ENCODE measurements around the gene SOWAHA. TPM values are rescaled to one million over a fixed set of nuclear protein-coding genes. Genes with fewer than 3 reads are reported as not detected.

Gene SOWAHA
- total and polyA plus RNA-seq, 2 donors (not counting 1 experiment from before 2014, with no cell fraction given) = 0.03 to 0.17 TPM

DNA sequence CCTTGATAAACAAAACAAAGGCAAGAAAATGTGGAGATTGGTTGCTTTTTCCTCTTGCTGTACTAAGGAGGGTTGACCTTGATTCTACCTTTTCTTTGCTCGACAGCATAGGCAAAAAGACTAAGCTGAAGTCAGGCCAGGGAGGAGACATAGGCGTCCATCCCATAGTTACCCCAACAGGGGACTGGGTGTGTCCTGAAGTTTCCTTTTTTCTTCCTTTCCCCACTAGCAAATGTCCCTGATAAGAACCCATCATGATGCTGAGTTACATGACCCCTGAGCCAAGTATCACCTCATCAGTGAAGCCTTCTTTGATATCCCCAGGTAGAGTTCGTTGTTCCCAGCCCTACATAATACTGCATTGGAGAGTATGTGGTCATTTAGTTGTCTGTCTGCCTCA, 27.2 kb downstream of the SOWAHA start:
- TF ChIP-seq EZH2 (IDR thresholded peaks at IDR 0.05; ENCODE audit: low read length, missing control alignments) (no peak), CTCF (conservative IDR thresholded peaks at IDR 0.05 in 1 of 2, IDR thresholded peaks at IDR 0.05 in 1 of 2; ENCODE audit: low read depth in 1 of 2, low read length in 2 of 2) (no peak)
- no peak overlapping the region for H3K4me3 ChIP-seq (replicated peaks in 1 of 4; ENCODE audit: control extremely low read depth in 1 of 4, insufficient read depth in 1 of 4, low read depth in 3 of 4, low read length in 4 of 4)

DNA sequence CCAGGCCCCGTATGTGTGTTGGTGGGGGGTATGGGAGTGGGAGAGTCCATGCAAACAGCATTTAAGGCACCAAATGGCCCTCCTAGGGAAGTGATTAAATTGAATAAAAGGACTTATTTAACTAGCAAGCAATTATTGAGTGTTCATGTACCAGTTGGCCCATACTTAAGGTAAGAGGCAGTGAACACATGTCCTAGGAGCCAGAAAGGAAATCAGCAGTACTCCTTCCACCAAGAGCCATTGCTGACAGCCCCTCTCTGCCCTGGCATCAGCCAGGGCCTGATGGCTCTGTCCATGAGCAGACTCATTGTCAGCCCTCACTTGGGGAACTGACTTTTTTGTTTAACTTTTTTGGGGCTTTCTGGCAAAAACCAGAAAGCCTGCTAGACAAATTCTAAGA, 27.8 kb downstream of the SOWAHA start:
- Histone ChIP-seq H2AFZ (ENCODE audit: low read length) (no peak overlapping the region), H3K4me3 (replicated peaks in 1 of 4; ENCODE audit: control extremely low read depth in 1 of 4, insufficient read depth in 1 of 4, low read depth in 3 of 4, low read length in 4 of 4) (no peak overlapping the region), H3K36me3 (ENCODE audit: control insufficient read depth, insufficient read depth, low read length) (no peaks in the 10 kb centered on the region), H3K27me3 (ENCODE audit: control insufficient read depth, insufficient read depth, low read length) (no peaks in the 10 kb centered on the region), H3K9me3 (ENCODE audit: control insufficient read depth, insufficient read depth, low read depth, low read length) (no peaks in the 10 kb centered on the region), H4K20me1 (ENCODE audit: control insufficient read depth, extremely low read depth, insufficient read depth, low read length) (no peaks in the 10 kb centered on the region), H3K27ac (ENCODE audit: insufficient read depth, low read length) (no peak overlapping the region), H3K9ac (ENCODE audit: insufficient read depth, low read length) (no peak overlapping the region), H3K79me2 (ENCODE audit: control insufficient read depth, insufficient read depth, low read length) (no peaks in the 10 kb centered on the region), H3K4me2 (ENCODE audit: extremely low read depth, insufficient read depth, low read length) (no peak overlapping the region), H3K4me1 (ENCODE audit: control insufficient read depth, extremely low read depth, insufficient read depth, low read length) (peaks cover 13% of the 10 kb centered on the region)
- TF ChIP-seq CTCF (conservative IDR thresholded peaks at IDR 0.05 in 1 of 2, IDR thresholded peaks at IDR 0.05 in 1 of 2; ENCODE audit: low read depth in 1 of 2, low read length in 2 of 2) = no peak
- TF ChIP-seq EZH2 (IDR thresholded peaks at IDR 0.05; ENCODE audit: low read length, missing control alignments) = no peak
- no peak for DNase-seq (ENCODE audit: low read depth in 2 of 2)

More for the DNA sequence above, 27.2 kb downstream of the SOWAHA start:
- H3K27me3 ChIP-seq (ENCODE audit: control insufficient read depth, insufficient read depth, low read length) = no peaks in the 10 kb centered on the region
- H3K36me3 ChIP-seq (ENCODE audit: control insufficient read depth, insufficient read depth, low read length) = no peaks in the 10 kb centered on the region
- peaks cover 13% of the 10 kb centered on the region for H3K4me1 ChIP-seq (ENCODE audit: control insufficient read depth, extremely low read depth, insufficient read depth, low read length)
- no peaks in the 10 kb centered on the region for H3K79me2 ChIP-seq (ENCODE audit: control insufficient read depth, insufficient read depth, low read length)
- H3K9ac ChIP-seq (ENCODE audit: insufficient read depth, low read length) = no peak overlapping the region
- no peak overlapping the region for H3K4me2 ChIP-seq (ENCODE audit: extremely low read depth, insufficient read depth, low read length)
- no peak for DNase-seq (ENCODE audit: low read depth in 2 of 2)
- H4K20me1 ChIP-seq (ENCODE audit: control insufficient read depth, extremely low read depth, insufficient read depth, low read length) = no peaks in the 10 kb centered on the region
- no peak overlapping the region for H2AFZ ChIP-seq (ENCODE audit: low read length)
- no peak overlapping the region for H3K27ac ChIP-seq (ENCODE audit: insufficient read depth, low read length)
- no peaks in the 10 kb centered on the region for H3K9me3 ChIP-seq (ENCODE audit: control insufficient read depth, insufficient read depth, low read depth, low read length)

GRCh38 chr5:132841305-132841704, 28.2 kb downstream of the SOWAHA start:
- Histone ChIP-seq H3K4me1 (ENCODE audit: control insufficient read depth, extremely low read depth, insufficient read depth, low read length) (peaks cover 13% of the 10 kb centered on the region), H3K9ac (ENCODE audit: insufficient read depth, low read length) (no peak overlapping the region), H3K9me3 (ENCODE audit: control insufficient read depth, insufficient read depth, low read depth, low read length) (no peaks in the 10 kb centered on the region), H2AFZ (ENCODE audit: low read length) (no peak overlapping the region), H3K4me3 (replicated peaks in 1 of 4; ENCODE audit: control extremely low read depth in 1 of 4, insufficient read depth in 1 of 4, low read depth in 3 of 4, low read length in 4 of 4) (no peak overlapping the region), H3K36me3 (ENCODE audit: control insufficient read depth, insufficient read depth, low read length) (no peaks in the 10 kb centered on the region), H3K27ac (ENCODE audit: insufficient read depth, low read length) (no peak overlapping the region), H3K79me2 (ENCODE audit: control insufficient read depth, insufficient read depth, low read length) (no peaks in the 10 kb centered on the region), H3K4me2 (ENCODE audit: extremely low read depth, insufficient read depth, low read length) (no peak overlapping the region), H3K27me3 (ENCODE audit: control insufficient read depth, insufficient read depth, low read length) (no peaks in the 10 kb centered on the region), H4K20me1 (ENCODE audit: control insufficient read depth, extremely low read depth, insufficient read depth, low read length) (no peaks in the 10 kb centered on the region)
- TF ChIP-seq CTCF (conservative IDR thresholded peaks at IDR 0.05 in 1 of 2, IDR thresholded peaks at IDR 0.05 in 1 of 2; ENCODE audit: low read depth in 1 of 2, low read length in 2 of 2) (no peak), EZH2 (IDR thresholded peaks at IDR 0.05; ENCODE audit: low read length, missing control alignments) (no peak)
- peak; percentile 31 to 41 for DNase-seq (ENCODE audit: low read depth in 2 of 2)

Measured in fibroblast of lung (primary cell).